SU-DHL-6 (cell line): Measurements from ENCODE around the gene EEF1A2.

Experiments
- H2AFZ ChIP-seq: fragments of 200-600 bp; sonication (generic); 2 replicates; pipeline ENCODE4 v1.6.1; 2014; ENCODE audit warnings: low read depth, mild to moderate bottlenecking, moderate library complexity, mixed read lengths, antibody characterized with exemption, low read length; ENCODE audit not compliant: severe bottlenecking
- H3F3A ChIP-seq: fragments of 200-600 bp; shearing (Covaris generic); 2 replicates; pipeline ENCODE4 v1.6.0; 2016; ENCODE audit warnings: antibody characterized with exemption, mild to moderate bottlenecking; ENCODE audit not compliant: insufficient read depth
- H3K27ac ChIP-seq: fragments of 200-600 bp; sonication (generic); 2 replicates; pipeline ENCODE4 v1.5.1; 2016; ENCODE audit warnings: low read depth, mild to moderate bottlenecking, low read length, moderate library complexity, mixed read lengths
- H3K27me3 ChIP-seq: fragments of 200-600 bp; sonication (generic), shearing (Covaris generic); 2 replicates; pipeline ENCODE4 v1.6.0; 2014; ENCODE audit warnings: mild to moderate bottlenecking, low read length
- H3K36me3 ChIP-seq: fragments of 200-600 bp; sonication (generic); 2 replicates; pipeline ENCODE4 v1.6.1; 2014; ENCODE audit warnings: mild to moderate bottlenecking, low read length, mixed read lengths
- H3K4me2 ChIP-seq: fragments of 300-600, 200-600 bp; shearing (Covaris generic), sonication (generic); 2 replicates; pipeline ENCODE4 v1.6.0; 2014; ENCODE audit warnings: low read length, low read depth, mild to moderate bottlenecking; ENCODE audit not compliant: poor library complexity, severe bottlenecking
- H3K4me3 ChIP-seq: fragments of 200-600 bp; sonication (generic); 2 replicates; pipeline ENCODE4 v1.5.1; 2014; ENCODE audit warnings: antibody characterized with exemption, low read length, mild to moderate bottlenecking, mixed read lengths; ENCODE audit not compliant: insufficient read depth, poor library complexity, severe bottlenecking
- H3K79me2 ChIP-seq: fragments of 200-600 bp; sonication (generic); 2 replicates; pipeline ENCODE4 v1.6.1; 2014; ENCODE audit warnings: mild to moderate bottlenecking, low read length, moderate library complexity; ENCODE audit not compliant: insufficient read depth
- H3K9ac ChIP-seq: fragments of 200-600 bp; sonication (generic); 2 replicates; pipeline ENCODE4 v1.7.0; 2014; ENCODE audit warnings: mild to moderate bottlenecking, low read length
- H3K9me2 ChIP-seq: fragments of 200-600 bp; sonication (generic); replicated peaks from 2 replicates; pipeline ENCODE4 v1.6.1; 2014; ENCODE audit warnings: low read length; ENCODE audit not compliant: insufficient read depth
- H3K9me3 ChIP-seq: fragments of 200-600 bp; sonication (generic); 2 replicates; pipeline ENCODE4 v1.6.1; 2014; ENCODE audit warnings: low read length, mixed read lengths; ENCODE audit not compliant: insufficient read depth
- H4K20me1 ChIP-seq: fragments of 200-600 bp; sonication (generic); 2 replicates; pipeline ENCODE4 v1.6.1; 2014; ENCODE audit warnings: low read depth, mild to moderate bottlenecking, antibody characterized with exemption, low read length, moderate library complexity, mixed read lengths
- EZH2phosphoT487 ChIP-seq: fragments of 200-600 bp; sonication (generic), shearing (Covaris generic); conservative IDR thresholded peaks from 2 replicates; pipeline ENCODE4 v1.6.1; 2018; ENCODE audit warnings: mild to moderate bottlenecking, antibody characterized with exemption, low read length, moderate library complexity, mixed read lengths
- TF ChIP-seq, protein P1 (sequence below): fragments of 200-600 bp; sonication (generic); IDR thresholded peaks from one replicate; pipeline ENCODE4 v1.5.1; 2017; ENCODE audit warnings: antibody characterized with exemption, mild to moderate bottlenecking, low read length, moderate library complexity; ENCODE audit not compliant: insufficient read depth, poor library complexity, severe bottlenecking

The EEF1A2 gene

DNA sequence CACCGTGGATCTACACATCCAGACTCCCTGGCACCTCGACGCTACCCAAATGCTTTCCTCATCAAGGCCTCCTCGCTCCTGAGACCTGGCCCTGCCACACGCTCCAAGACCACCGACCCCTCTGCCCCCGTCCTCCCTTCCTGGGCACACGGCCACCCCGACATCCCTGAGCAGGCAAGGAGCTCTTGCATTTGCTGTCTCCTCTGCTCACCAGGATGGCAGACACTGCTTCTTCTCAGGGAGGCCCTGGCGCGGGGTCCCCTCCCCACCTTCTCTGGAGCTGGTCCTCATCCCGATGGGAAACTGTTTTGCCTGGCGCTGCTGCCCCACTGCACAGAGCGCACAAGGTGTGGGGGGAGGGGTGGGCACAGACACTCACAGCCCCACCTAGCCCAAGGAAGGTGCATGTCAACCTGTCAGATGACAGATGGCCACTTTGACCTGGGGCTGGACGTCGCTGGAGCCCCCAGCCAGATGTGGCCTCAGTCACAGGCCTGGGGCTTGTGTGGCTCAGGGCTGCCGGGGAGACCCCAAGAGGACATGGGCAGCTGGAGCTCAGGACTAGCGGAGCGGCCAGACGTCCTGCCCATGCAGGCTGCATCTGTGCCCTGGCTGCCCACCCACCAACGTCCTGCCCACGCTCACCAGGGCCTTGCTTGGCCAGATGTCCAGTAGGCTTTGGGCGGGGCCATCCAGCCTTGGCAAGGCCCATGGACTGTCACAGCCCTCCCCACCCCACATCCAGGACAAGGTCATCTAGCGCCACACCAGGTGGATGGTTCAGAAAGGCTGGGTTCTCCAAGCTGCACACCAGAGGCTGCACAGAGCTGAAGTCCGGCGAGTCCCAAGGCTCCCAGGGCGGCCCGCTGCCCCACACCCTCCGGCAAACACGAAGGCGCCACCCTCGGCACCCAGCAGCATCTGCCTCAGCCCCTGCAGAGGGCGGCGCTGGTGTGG is 20.3 kb downstream of the EEF1A2 start:
- no peak for TF ChIP-seq EZH2phosphoT487
- TF ChIP-seq, protein P1, sequence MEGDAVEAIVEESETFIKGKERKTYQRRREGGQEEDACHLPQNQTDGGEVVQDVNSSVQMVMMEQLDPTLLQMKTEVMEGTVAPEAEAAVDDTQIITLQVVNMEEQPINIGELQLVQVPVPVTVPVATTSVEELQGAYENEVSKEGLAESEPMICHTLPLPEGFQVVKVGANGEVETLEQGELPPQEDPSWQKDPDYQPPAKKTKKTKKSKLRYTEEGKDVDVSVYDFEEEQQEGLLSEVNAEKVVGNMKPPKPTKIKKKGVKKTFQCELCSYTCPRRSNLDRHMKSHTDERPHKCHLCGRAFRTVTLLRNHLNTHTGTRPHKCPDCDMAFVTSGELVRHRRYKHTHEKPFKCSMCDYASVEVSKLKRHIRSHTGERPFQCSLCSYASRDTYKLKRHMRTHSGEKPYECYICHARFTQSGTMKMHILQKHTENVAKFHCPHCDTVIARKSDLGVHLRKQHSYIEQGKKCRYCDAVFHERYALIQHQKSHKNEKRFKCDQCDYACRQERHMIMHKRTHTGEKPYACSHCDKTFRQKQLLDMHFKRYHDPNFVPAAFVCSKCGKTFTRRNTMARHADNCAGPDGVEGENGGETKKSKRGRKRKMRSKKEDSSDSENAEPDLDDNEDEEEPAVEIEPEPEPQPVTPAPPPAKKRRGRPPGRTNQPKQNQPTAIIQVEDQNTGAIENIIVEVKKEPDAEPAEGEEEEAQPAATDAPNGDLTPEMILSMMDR: no peak
- no peaks in the 10 kb centered on the region for H4K20me1 ChIP-seq
- H3K4me3 ChIP-seq: no peak overlapping the region
- no peaks in the 10 kb centered on the region for H3K9me3 ChIP-seq
- no peaks in the 10 kb centered on the region for H3K79me2 ChIP-seq
- H2AFZ ChIP-seq: no peak overlapping the region
- no peak overlapping the region for H3K27ac ChIP-seq
- no peak overlapping the region for H3K9ac ChIP-seq
- no peaks in the 10 kb centered on the region for H3F3A ChIP-seq
- H3K9me2 ChIP-seq: no peaks in the 10 kb centered on the region
- no peak overlapping the region for H3K4me2 ChIP-seq
- no peaks in the 10 kb centered on the region for H3K27me3 ChIP-seq
- H3K36me3 ChIP-seq: no peaks in the 10 kb centered on the region

- no peaks in the 10 kb centered on the region for H3K9me3 ChIP-seq
- no peaks in the 10 kb centered on the region for H3K9me2 ChIP-seq
- H3K36me3 ChIP-seq: no peaks in the 10 kb centered on the region
- no peaks in the 10 kb centered on the region for H3F3A ChIP-seq
- H2AFZ ChIP-seq: no peak overlapping the region
- H3K4me2 ChIP-seq: no peak overlapping the region
- H3K9ac ChIP-seq: no peak overlapping the region
- H3K27ac ChIP-seq: no peak overlapping the region
- TF ChIP-seq, protein P1: no peak
- no peak for TF ChIP-seq EZH2phosphoT487
- no peaks in the 10 kb centered on the region for H3K79me2 ChIP-seq
- no peaks in the 10 kb centered on the region for H4K20me1 ChIP-seq
- no peaks in the 10 kb centered on the region for H3K27me3 ChIP-seq
- H3K4me3 ChIP-seq: no peak overlapping the region
Observed at GRCh38 chr20:63477944-63478343, 20.9 kb downstream of the EEF1A2 start.

DNA sequence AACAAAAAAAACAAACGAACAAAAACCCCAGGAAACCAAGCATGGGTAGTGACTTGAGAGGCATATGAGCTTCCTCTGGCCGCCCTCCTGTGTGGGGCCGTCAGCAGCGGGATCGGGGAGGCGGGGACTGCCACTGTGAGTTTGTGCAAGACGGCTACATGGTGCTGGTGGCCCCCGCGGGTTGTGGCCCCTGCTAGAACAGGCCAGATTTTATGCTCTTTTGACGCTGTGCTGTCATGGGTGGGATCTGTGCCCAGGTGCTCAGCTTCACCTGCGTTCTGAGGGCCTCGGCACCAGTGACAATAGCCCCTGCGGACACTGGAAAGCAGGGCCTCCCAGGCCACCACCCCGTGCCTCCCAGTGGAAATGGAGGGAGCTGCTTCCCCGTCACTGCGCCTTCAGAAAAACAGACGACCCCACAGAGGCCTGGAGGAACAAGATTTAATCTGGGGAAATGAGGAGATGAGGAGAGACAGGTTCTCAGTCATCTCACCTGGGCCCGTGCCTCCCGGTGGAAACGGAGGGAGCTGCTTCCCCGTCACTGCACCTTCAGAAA is 21.7 kb downstream of the EEF1A2 start:
- Histone ChIP-seq H3K9me3 (no peaks in the 10 kb centered on the region), H3F3A (no peaks in the 10 kb centered on the region), H3K9me2 (no peaks in the 10 kb centered on the region), H3K4me3 (no peak overlapping the region), H3K9ac (no peak overlapping the region), H3K4me2 (no peak overlapping the region), H3K79me2 (no peaks in the 10 kb centered on the region), H3K27me3 (no peaks in the 10 kb centered on the region), H2AFZ (no peak overlapping the region), H3K36me3 (no peaks in the 10 kb centered on the region), H4K20me1 (no peaks in the 10 kb centered on the region), H3K27ac (no peak overlapping the region)
- TF ChIP-seq, protein P1: no peak
- TF ChIP-seq EZH2phosphoT487: no peak
